ENCODE measurements around the gene WNT7B.

The WNT7B gene

DNA sequence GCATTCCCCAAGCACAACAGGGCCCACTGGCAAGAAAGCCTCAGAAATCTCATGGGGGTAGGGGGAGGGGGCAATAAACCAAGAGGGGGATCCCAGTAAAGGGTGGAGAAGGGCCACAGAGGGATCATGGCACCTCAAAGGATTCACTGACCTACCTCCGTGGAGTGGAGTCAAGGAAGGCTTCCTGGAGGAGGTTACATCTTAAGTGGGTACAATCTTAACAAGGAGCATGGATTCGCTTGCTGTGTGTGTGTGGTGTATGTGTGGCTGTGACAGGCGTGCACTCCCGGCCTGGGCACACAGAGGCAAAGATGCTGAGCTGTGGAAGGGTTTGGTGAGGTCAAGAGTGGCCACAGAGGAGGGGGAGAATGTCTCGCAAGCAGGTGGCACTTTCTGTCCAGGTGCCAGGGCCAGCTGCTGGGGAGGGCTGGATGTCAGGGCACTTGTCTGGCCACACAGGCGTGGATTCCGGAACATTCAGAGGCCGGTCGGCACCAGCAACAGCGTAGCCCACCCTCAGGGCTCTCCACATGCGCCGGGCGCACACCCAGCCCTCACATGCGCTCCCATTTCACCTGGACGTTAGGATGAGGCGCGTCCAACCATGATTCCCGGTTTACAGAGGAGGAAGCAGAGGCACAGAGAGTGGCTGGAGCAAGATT is 43.3 kb downstream of the WNT7B start:
- no peak for FAIRE-seq

DNA sequence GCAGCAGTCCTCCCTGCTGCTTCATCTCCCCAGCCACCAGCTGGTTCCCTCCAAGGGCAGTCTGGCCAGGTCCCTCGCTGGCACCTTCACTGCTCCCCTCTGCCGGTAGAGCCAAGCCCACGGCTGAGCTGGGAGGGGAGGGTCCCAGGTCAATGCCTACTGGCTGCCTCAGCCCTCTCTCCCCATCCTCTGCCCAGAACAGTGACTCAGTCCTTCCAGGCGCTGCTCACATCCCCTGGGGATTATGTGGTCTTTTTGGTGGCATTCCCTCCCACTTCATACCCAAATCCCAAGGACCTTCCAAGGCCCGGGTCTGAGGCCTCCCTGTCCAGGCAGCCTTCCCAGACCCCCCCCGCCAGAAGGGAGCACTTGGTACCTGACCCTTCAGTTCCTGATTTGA is 44.9 kb downstream of the WNT7B start:
- DNase-seq (ENCODE audit: low spot score) (peak; percentile 51), FAIRE-seq (no peak)

More for the DNA sequence above, 43.3 kb downstream of the WNT7B start:
- DNase-seq (ENCODE audit: low spot score), result no peak

DNA sequence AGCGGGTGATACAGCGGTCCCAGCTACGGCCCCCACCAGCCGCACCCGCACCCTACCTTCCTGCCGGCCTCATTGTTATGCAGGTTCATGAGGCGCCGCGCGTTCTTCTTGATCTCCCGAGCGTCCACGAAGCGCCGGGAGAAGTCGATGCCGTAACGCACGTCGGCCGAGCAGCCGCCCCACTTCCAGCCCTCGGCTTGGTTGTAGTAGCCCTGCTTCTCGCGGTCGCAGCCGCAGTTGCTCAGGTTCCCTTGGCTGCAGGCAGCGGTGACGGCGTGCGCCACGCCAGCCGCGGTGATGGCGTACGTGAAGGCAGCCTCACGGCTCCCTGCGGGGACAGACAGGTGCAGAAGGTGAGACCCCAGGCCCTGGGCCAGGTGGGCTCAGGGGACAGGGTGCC is 45.9 kb downstream of the WNT7B start:
- DNase-seq (ENCODE audit: low spot score) (no peak), FAIRE-seq (no peak)

DNA sequence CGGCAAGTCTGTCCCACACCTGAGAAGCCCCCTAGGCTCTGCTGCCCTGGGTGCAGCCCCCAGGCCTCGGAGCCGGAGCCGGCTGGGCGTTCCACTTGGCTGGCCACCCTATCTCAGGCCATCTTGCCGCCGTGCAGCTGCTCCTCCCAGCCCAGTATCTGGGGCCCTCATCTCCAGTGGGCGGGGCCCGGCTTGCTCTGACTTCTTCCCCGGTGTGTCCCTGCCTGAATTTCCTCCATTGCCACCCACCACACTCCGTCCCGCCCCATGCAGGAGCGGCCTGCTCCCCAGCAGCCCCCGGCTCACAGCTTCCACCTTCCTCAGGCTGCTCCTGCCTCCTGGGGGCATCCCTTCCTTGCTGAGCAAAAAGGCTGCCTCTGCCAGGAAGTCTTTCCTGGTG is 46.6 kb downstream of the WNT7B start:
- no peak for DNase-seq (ENCODE audit: low spot score)

DNA sequence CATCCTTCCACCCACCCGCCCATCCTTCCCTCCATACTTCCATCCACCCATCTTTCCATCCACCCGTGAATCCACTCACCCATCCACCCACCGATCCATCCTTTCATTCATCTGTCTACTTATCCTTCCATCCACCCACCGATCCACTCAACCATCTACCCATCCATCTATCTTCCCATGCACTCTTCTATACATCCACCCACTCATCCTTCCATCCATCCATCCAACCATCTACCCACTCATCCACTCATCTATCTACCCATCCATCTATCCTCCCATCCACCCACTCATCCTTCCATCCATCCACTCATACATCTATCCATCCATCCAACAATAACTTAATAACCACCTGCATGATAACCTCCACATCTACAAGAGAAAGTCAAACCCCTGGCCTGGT is 47.3 kb downstream of the WNT7B start:
- DNase-seq (ENCODE audit: low spot score), result no peak
- FAIRE-seq, result no peak

More for the DNA sequence above, 46.6 kb downstream of the WNT7B start:
- FAIRE-seq, result no peak

DNA sequence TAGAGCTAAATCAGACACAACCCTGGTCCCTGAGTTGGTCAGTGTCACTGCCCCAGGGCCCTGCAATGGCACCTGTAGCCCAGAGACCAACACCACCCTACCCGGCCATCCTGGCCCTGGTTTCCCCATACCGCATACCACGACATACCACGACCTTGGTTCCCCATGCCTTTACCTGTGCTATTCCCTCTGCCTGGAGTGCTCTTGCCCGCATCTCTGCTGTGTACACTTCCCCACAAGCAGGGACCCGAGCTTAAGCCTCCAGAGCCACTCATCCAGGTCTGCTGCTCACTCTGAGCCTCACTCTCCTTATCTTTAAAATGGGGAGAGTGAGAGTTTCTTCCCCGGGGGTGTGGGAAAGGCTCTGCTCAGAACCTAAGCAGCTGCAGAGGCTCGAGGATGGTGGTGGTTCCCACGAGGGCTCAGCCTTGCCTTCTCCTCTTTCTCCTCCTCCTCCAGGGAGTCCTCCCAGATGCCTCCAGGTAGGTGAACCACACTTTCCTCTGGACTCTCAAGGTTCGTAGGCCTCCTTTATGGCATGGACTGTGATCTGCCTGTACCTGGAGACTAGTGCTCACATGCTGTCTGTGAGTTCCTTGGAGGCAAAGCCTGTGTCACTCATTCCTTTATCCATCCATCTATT is 48.1 kb downstream of the WNT7B start:
- FAIRE-seq (no peak), DNase-seq (ENCODE audit: low spot score) (no peak)

DNA sequence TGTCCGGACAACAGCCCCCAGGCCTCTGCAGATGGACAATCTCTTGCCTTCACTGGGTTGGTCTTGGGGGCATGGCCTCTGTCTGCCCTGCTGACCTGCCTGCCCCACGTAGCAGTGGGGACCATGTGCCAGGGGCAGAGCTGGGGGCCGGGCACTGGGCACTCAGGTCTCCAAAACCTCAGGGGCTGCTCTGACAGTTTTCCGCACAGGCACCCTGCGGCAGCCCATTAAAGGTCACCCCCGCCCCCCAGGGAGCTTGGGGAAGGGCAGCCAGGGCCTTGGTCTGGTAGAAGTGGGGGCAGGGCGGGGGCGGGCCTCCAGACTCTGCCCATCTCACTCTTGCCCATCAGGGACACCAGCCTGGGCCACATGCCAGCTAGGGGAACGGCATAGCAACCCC is 49.9 kb downstream of the WNT7B start:
- FAIRE-seq (no peak), DNase-seq (ENCODE audit: low spot score) (no peak)

DNA sequence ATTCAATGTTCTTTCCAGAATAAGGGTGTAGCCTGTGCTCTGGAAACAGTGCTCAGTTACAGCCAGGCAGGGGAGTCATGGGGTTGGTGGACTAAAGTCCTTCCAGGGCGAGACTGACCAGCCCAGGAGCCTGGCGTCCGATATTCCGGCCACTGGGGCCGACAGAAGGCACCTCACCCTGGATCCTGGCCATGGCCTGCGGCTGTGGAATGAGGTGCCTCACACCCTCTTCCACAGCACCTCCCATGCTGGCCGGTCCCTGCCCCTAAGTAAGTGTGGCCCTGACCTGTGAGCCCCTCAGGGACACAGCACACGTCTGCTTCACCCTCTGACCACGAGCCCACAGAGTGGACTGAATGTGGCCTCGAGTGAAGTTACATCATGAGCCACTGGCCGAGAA is 50.5 kb downstream of the WNT7B start:
- DNase-seq (ENCODE audit: low spot score) (no peak), FAIRE-seq (no peak)

DNA sequence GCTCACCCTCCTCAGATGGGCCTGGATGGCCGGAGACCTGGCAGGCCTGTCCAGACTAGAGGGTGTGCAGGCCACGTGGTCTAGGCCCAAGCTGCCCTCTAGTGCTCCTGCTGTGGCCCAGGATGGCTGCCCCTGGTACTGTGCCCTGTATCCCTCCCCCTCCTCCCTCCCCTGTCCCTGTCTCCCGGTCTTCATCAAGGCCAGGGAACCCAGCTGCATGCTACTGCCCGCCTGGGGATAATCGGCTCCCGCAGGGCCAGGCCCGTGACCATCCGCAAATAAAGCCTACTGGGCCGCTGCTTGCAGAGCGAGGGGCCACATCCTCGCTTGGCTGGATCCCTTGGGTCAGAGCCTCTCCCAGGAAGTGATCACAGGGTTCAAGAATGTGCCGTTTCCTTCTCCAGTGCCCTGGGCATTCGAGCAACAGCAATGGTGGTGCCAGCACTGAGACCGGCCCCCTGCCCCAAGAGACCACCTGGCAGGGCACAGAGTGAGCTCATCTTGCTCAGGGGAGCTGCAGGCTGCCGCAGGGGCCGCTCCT is 51.1 kb downstream of the WNT7B start:
- DNase-seq (ENCODE audit: low spot score), result peak; percentile 88
- peak; percentile 82 for FAIRE-seq

DNA sequence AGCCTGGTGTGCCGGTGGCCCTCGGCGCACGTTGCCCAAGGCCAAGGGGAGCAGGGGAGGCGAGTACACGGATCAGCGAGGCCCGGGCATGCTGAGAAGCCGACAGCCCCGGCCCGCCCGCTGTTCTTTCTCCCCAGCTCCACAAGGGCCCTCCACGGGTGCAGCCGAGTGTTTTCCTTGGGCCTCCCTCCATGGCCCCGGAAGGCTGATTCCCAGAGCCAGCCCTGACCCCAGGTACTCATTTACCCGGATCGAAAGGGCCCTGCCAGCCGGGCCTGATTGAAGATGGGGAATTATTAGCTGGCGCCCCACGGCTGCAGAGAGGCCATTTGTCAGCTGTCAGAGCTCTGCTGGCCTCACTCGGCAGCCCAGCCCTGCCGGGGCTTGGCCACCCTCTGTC is 53.1 kb downstream of the WNT7B start:
- FAIRE-seq, result peak; percentile 40
- no peak for DNase-seq (ENCODE audit: low spot score)

DNA sequence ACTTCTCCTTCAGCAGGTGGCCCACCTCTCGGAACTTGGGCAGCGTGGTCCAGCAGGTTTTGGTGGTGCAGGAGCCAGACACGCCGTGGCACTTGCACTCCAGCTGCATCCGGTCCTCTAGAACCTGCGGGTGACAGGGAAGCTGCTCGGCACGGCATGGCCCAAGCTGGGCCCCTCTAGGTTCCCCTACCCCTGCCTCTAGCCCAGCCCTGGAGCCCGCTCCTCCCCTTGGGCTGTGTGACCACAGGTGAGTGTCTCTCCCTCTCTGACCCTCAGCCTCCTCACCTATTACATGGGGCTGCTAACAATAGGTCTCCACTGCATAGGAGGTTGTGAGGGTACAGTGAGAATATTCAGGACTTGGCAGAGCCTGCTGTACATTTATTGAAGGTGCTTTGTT is 53.8 kb downstream of the WNT7B start:
- FAIRE-seq, result no peak
- no peak for DNase-seq (ENCODE audit: low spot score)

DNA sequence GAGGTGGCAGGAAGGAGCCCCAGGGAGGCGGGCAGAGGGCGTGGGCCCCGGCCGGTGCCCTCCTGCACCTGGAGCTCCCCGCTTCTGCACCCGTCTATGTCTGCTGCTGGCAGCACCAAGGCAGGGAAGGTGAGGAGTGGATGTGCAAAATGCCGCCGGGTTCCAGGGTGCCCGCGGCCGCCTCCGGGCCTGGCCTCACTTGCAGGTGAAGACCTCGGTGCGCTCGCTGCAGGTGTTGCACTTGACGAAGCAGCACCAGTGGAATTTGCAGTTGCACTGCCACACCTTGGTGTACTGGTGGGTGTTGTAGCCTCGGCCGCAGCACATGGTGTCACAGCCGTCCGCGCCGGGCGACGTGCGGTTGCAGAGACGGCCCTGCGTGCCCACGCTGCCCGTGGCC is 54.3 kb downstream of the WNT7B start:
- DNase-seq (ENCODE audit: low spot score), result no peak
- FAIRE-seq, result no peak

DNA sequence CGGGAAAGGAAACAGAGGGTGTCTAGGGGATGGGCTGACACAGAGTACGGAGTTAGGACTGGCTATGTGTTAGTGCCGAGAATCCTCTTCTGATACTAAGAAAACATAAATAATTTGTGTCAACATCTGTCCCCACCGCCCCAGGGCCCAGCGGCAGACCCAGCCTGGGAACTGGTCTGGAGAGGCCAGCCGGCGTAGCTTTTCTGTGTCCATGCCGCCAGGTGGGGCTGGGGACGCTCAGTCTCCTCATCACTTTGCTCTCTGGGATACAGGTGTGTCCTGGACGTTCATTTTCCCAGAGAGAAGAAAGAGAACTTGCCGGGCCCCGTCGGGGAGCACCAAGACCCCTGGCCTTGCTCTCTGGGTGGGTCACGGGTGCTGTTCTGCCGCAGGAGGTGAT is 54.7 kb downstream of the WNT7B start:
- DNase-seq (ENCODE audit: low spot score) (no peak), FAIRE-seq (no peak)

DNA sequence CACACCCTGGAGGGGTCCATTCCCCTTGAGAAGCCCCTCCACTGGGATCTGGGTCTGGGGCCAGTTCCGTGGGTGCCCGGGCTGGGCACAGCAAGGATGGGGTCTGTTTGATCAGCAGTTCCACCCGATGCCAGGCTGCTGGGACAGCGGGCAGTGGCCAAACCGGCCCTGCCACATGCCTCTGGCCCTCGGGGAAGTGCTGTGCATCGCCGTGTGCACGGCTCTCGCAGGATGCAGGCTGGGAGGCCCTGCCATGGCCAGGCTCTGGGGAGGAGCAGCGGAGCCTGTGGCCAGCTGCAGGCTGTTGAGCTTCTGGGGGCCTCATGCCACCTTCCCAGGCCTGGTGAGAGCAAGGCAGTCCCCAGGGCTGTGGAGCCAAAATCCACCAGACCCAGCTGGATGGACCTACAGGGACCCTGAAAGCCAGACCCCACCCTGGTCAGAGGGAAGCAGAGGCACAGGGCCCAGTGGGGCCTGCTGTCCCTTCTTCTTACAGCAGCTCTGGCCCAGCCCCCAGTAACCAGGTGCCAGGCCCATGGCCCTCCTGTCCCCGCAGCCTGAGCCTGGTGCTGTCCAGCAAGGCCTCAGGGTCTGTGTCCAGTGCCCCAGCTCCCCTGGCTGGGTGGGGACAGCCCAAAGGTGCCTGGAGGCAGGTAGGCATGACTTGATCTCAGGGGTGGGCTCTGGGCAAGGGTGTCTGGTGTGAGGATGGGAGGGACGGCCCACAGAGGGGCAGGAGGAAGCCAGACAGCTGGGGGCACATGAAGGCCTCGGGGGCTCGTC is 57.3 kb downstream of the WNT7B start:
- FAIRE-seq (no peak), DNase-seq (ENCODE audit: low spot score) (peak; percentile 17)

DNA sequence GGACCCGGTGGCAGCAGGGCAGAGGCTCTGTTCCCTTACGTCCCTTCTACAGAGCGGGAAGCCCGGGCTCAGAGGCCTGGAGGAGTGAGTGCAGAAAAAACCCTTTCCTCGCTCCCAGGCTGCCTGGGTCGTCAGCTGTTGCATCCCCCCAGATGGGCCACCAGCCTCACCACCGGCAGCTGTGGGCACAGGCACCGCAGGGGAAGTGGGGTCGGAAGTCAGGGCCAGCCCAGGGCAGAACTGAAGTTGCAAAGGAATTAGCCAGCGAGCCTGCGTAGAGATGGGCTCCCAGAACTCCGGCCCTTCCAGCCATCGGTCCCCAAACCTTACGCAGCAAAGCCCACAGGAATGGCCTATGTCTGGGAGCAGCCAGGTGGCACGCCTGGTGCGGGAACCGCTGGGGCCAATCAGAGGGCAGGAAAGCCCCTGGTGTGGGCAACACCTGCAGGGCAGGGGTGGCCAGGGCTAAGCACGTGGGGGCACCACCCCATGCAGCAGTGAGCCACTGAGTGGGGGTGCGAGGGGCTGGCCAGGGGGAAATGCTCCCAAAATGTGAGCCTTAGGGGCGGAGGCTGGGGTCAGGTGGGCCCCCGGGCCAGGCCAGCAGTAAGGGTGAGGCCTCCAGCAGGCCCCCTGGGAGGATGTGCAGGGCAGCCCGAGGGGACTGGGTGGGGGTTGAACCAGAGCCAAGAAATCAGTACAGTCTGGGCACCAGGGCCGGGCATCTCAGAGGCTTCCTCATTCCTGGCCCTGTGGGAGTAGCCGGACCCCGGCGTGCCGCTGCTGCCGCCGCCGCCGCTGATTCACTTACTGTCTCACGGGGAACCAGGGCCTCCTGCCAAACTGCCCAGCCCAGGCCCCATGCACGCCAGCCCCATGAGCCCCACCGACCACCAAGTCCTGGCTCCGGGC is 58.2 kb downstream of the WNT7B start:
- DNase-seq (ENCODE audit: low spot score) (peak; percentile 88), FAIRE-seq (peak; percentile 73)

DNA sequence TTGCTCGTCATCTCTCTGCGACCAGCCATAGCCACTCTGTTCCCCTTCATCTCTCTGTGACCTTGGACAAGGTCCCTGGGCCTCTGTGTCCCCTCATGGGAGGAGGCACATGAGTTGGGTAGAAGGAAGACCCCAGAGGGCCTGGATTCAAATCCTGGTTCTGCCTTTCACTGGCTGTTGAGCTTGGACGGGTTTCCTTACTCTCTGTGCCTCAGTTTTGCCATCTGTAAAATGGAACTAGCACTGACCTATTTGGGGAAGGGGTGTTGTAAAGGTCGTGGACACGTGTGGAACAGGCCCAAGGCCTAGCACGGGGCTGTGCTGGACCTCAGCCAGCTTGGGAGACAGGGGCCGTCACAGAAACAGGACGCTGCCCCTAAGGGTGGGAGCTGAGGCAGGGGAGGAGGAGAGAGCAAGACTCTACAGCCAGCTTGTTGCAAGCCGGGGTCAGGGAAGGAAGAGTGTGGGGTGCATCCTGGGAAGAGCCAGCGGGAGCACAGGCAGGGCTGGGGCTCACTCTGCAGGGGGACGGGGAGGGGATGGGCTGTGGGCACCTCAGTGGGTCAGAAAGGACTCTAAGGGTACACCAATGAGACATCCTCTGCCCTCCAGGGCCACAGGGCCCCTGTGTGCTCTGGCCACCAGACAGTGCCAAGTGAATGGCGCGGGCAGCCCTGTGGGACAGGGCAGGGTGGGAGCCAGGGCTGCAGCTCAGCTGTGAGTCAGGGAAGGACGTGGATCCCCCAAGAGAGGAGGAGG is 59.1 kb downstream of the WNT7B start:
- DNase-seq (ENCODE audit: low spot score), result no peak
- no peak for FAIRE-seq

DNA sequence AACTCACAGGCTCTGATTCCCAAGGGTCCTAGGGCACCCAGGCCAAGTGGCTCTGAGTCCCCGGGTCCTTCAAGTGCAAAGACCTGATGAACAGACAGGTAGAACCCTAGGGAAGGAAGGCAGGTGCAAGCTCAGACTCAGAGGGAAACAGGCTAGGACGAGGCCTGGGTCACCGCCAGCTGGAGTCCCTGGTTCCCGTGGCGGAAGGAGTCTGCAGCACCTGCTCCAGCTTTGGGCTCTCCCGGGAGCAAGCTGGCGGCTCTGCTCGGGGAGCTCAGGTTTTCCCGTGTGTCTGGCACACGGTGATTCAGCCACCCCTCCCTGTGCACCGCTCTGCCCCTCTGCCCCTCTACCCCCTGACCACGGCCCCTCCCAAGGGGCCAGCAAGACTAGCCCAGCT is 59.8 kb downstream of the WNT7B start:
- FAIRE-seq (no peak), DNase-seq (ENCODE audit: low spot score) (no peak)

DNA sequence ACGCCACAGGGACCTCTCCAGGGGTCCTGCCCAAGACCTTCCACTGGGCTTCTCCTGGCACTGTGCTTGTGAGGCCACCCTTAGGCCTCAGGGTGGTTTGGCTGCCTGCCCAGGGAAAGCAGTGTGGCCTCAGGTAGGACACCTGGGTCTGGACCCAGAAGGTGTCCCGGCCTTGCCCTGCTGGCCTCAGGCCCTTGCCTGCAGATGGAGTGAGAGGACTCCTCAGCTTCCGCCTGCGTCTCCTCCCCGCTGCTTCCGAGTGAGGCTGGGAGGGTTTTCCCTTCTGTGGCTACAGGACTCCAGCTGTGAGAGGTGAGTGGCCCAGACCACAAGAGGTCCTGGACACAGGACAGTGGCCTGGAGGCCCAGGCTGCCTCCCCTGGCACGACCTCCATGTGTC is 60.4 kb downstream of the WNT7B start:
- DNase-seq (ENCODE audit: low spot score) (peak; percentile 82), FAIRE-seq (peak; percentile 84)

DNA sequence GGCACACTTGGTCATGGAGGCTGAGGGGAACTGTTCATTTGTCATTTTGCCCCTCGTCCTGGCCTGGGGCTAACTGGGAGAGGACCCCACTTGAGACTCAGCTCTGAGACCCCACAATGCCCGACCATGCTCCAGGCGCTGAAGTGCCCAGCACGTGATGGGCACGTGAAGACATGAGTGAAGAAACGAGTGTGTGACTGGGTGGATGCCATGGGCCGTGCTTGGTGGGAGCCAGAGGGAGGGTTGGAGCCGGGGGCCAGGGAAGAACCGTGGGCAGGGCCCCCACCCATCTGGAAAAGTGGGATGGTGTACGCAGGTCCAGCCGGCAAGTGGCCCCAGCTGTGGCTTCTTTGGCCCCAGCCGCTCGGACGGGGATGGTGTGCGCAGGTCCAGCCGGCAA is 61.1 kb downstream of the WNT7B start:
- FAIRE-seq, result no peak

DNA sequence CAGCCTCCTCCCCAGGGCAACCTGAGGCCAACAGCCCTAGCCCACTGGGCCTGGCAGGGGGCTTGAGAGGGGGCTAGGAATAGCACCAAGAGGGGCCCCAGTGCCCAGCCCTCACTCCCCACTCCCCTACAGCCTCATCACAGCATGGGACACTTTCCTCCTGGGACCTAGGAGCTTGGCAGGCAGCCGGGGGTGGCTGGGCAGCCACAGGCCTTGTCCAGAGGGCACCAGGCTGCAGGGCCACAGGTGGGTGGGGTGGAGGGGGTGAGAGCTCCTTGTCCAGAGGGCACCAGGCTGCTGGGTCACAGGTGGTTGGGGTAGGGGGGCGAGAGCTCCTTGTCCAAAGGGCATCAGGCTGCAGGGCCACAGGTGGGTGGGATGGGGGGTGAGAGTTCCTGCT is 61.8 kb downstream of the WNT7B start:
- DNase-seq (ENCODE audit: low spot score) (no peak), FAIRE-seq (no peak)

More for the DNA sequence above, 61.1 kb downstream of the WNT7B start:
- DNase-seq (ENCODE audit: low spot score), result no peak

DNA sequence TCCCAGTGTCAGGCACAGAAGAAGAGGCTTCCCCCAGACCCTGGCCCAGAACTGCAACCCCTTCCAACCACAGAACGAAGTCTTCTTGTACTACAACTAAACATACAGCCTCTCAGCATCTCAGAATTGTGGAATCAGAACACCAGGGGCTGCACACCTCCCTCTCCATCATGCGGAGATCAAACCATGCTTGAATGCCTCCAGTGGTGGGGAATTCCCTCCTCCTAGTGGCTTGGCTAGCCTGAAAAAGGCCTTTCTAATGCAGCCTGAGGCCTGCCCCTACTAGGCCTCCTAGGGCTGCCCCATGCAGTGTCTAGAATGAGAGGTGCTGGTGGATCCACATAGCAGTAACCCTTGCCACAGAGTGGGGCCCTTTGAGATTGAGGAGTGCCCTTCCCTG is 62.7 kb downstream of the WNT7B start:
- FAIRE-seq, result no peak
- DNase-seq (ENCODE audit: low spot score), result no peak

Measured in RCC 7860 (cell line).